DND-41 (cell line): ENCODE data around the gene UGT2B7.
"Not testable (repeated sequence)": the region's sequence is repeated elsewhere in the genome, so short reads cannot be mapped to it uniquely, and the experiment has no call there.

Experiments used
- ATAC-seq: fragments of 200-7000 bp; cut with Tn5 transposase; 3 replicates; pipeline ENCODE4 v1.9.1; 2021; ENCODE audit warnings: low read depth; ENCODE audit not compliant: insufficient read depth
- DNase-seq: peaks from one replicate; pipeline ENCODE4 v3.0.0-alpha.2; 2020
- H2AFZ ChIP-seq: 2 replicates; pipeline ENCODE4 v1.6.0; 2012; ENCODE audit warnings: low read depth, low read length
- H3K27ac ChIP-seq: 2 replicates; pipeline ENCODE4 v1.5.1; 2012; ENCODE audit warnings: low read length, inconsistent platforms
- H3K27me3 ChIP-seq: fragments of 200-600 bp; sonication (generic); 2 replicates; pipeline ENCODE4 v1.6.0; 2012; ENCODE audit warnings: low read length, mild to moderate bottlenecking, inconsistent platforms; ENCODE audit not compliant: insufficient read depth, poor library complexity
- H3K36me3 ChIP-seq: 2 replicates; pipeline ENCODE4 v1.5.1; 2012; ENCODE audit warnings: low read length, inconsistent platforms; ENCODE audit not compliant: insufficient read depth
- H3K4me1 ChIP-seq: 2 replicates; pipeline ENCODE4 v1.5.1; 2012; ENCODE audit warnings: mild to moderate bottlenecking, low read length; ENCODE audit not compliant: insufficient read depth
- H3K4me2 ChIP-seq: 2 replicates; pipeline ENCODE4 v1.6.0; 2012; ENCODE audit warnings: mild to moderate bottlenecking, moderate library complexity, low read length, inconsistent platforms; ENCODE audit not compliant: insufficient read depth
- H3K4me3 ChIP-seq, 2 experiments: fragments of 200-600 bp in 1 of 2; shearing (Covaris generic) in 1 of 2; 2 replicates each; pipeline ENCODE4 v1.5.1; 2012 to 2016; ENCODE audit warnings: inconsistent platforms in 2 of 2, low read length in 2 of 2, mild to moderate bottlenecking in 2 of 2, low read depth in 1 of 2, moderate library complexity in 1 of 2
- H3K79me2 ChIP-seq: 2 replicates; pipeline ENCODE4 v1.6.0; 2012; ENCODE audit warnings: low read length, inconsistent platforms; ENCODE audit not compliant: insufficient read depth
- H3K9ac ChIP-seq: 2 replicates; pipeline ENCODE4 v1.6.0; 2012; ENCODE audit warnings: low read depth, mild to moderate bottlenecking, inconsistent platforms, low read length, moderate library complexity
- H3K9me3 ChIP-seq: 2 replicates; pipeline ENCODE4 v1.5.1; 2012; ENCODE audit warnings: low read length, moderate library complexity, mild to moderate bottlenecking, inconsistent platforms; ENCODE audit not compliant: insufficient read depth, severe bottlenecking
- H4K20me1 ChIP-seq: 2 replicates; pipeline ENCODE4 v1.6.0; 2012; ENCODE audit warnings: low read length; ENCODE audit not compliant: insufficient read depth
- CTCF ChIP-seq: IDR thresholded peaks from 2 replicates; pipeline ENCODE4 v1.5.1; 2012; ENCODE audit warnings: borderline replicate concordance, low read length, moderate library complexity, mild to moderate bottlenecking; ENCODE audit not compliant: poor library complexity, severe bottlenecking; ENCODE audit errors: extremely low read depth
- EZH2 ChIP-seq: IDR thresholded peaks from 3 replicates; pipeline ENCODE4 v1.6.1; 2012; ENCODE audit warnings: borderline replicate concordance, low read depth, mild to moderate bottlenecking, moderate library complexity, low read length, inconsistent platforms; ENCODE audit not compliant: severe bottlenecking

The UGT2B7 gene

GRCh38 chr4:69096111-69096656 lies at the start of gene UGT2B7:
Gene UGT2B7, plus strand, starts transcription at chr4:69096474. Its CDS starts 47 bp downstream, at chr4:69096521.
- no peaks in the 10 kb centered on the region for H3K36me3 ChIP-seq
- ATAC-seq (no peak), DNase-seq (no peak)
- H3K27ac ChIP-seq: no peak within 1 kb of the TSS
- H3K4me3 ChIP-seq: no peak within 1 kb of the TSS
- no peaks in the 10 kb centered on the region for H3K9me3 ChIP-seq
- TF ChIP-seq CTCF (no peak), EZH2 (no peak)
- H3K4me1 ChIP-seq: no peaks in the 10 kb centered on the region
- no peaks in the 10 kb centered on the region for H3K27me3 ChIP-seq
- no peak within 1 kb of the TSS for H3K4me2 ChIP-seq
- H3K9ac ChIP-seq: no peak within 1 kb of the TSS
- H3K79me2 ChIP-seq: no peaks in the 10 kb centered on the region
- no peak within 1 kb of the TSS for H2AFZ ChIP-seq
- no peaks in the 10 kb centered on the region for H4K20me1 ChIP-seq

GRCh38 chr4:69049860-69050259 lies 46.4 kb upstream of the UGT2B7 start:
- no peaks in the 10 kb centered on the region for H3K4me1 ChIP-seq
- H3K9ac ChIP-seq: no peak overlapping the region
- TF ChIP-seq CTCF (no peak), EZH2 (no peak)
- H4K20me1 ChIP-seq: no peaks in the 10 kb centered on the region
- DNase-seq: no peak
- H3K79me2 ChIP-seq: no peaks in the 10 kb centered on the region
- no peak overlapping the region for H2AFZ ChIP-seq
- no peak overlapping the region for H3K27ac ChIP-seq
- H3K4me2 ChIP-seq: no peak overlapping the region
- H3K9me3 ChIP-seq: no peaks in the 10 kb centered on the region
- H3K36me3 ChIP-seq: no peaks in the 10 kb centered on the region
- no peak for ATAC-seq
- H3K27me3 ChIP-seq: no peaks in the 10 kb centered on the region
- H3K4me3 ChIP-seq: no peak overlapping the region

GRCh38 chr4:69050853-69051575 lies 45.3 kb upstream of the UGT2B7 start:
- not testable (repeated sequence) for H2AFZ ChIP-seq, H3K27ac ChIP-seq, H3K36me3 ChIP-seq, H3K79me2 ChIP-seq, H4K20me1 ChIP-seq, DNase-seq, H3K4me1 ChIP-seq, ATAC-seq, H3K4me3 ChIP-seq, H3K4me2 ChIP-seq, H3K9me3 ChIP-seq, H3K9ac ChIP-seq, H3K27me3 ChIP-seq

- Histone ChIP-seq H3K36me3 (no peaks in the 10 kb centered on the region), H4K20me1 (no peaks in the 10 kb centered on the region), H3K4me2 (no peak overlapping the region), H2AFZ (no peak overlapping the region), H3K79me2 (no peaks in the 10 kb centered on the region), H3K27me3 (no peaks in the 10 kb centered on the region), H3K4me1 (no peaks in the 10 kb centered on the region), H3K4me3 (no peak overlapping the region), H3K27ac (no peak overlapping the region), H3K9me3 (no peaks in the 10 kb centered on the region), H3K9ac (no peak overlapping the region)
- DNase-seq (no peak), ATAC-seq (no peak)
- TF ChIP-seq EZH2 (no peak), CTCF (no peak)
These were observed 44.7 kb upstream of the UGT2B7 start for GRCh38 chr4:69051576-69051943.

- not testable (repeated sequence) for H3K79me2 ChIP-seq, H3K27ac ChIP-seq, H3K36me3 ChIP-seq, H3K4me2 ChIP-seq, H2AFZ ChIP-seq, H4K20me1 ChIP-seq, H3K9ac ChIP-seq, H3K9me3 ChIP-seq, H3K4me1 ChIP-seq, H3K4me3 ChIP-seq, DNase-seq, ATAC-seq, H3K27me3 ChIP-seq
These were observed 42.9 kb upstream of the UGT2B7 start for GRCh38 chr4:69053309-69053885.

- not testable (repeated sequence) for H3K27me3 ChIP-seq, H3K79me2 ChIP-seq, H3K4me2 ChIP-seq, H3K27ac ChIP-seq, H4K20me1 ChIP-seq, H3K36me3 ChIP-seq, H3K4me1 ChIP-seq, DNase-seq, H3K9ac ChIP-seq, H2AFZ ChIP-seq, H3K9me3 ChIP-seq, H3K4me3 ChIP-seq, ATAC-seq
These were observed 42.2 kb upstream of the UGT2B7 start for GRCh38 chr4:69054033-69054432.
